A673 (cell line): Measurements from ENCODE around the gene MINDY2.

Experiments
- EZH2 ChIP-seq: fragments of 200-600 bp; sonication (generic); IDR thresholded peaks from 2 replicates; pipeline ENCODE4 v1.6.1; 2017; ENCODE audit warnings: borderline replicate concordance, low read depth, mild to moderate bottlenecking, mixed read lengths, antibody characterized with exemption, low read length; ENCODE audit not compliant: poor library complexity, severe bottlenecking
- TF ChIP-seq, protein P1 (sequence below): fragments of 300-800, 200-600 bp; sonication (generic); conservative IDR thresholded peaks from 2 replicates; pipeline ENCODE4 v1.5.1; 2017; ENCODE audit warnings: low read depth, mild to moderate bottlenecking, antibody characterized with exemption, low read length, moderate library complexity, mixed read lengths

DNA sequence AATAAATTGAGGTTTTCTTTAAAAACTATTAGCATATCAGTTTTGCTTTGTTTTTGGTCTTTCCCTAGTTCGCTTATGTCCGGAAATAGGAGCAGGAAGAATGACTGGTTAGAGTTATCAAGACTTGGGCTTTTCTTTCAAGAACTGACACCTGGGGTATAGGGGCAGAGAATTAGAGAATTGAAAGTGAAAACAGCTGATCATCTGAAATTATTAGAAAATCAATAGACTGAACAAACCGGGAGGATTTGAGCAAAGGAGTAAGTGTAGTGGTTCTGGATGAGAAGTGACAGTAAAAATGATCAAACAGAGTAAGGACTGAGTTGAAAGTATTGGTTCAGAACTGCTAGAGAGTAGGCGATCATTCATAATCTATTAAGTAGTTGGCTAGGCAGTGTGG, 6.0 kb downstream of the MINDY2 start:
- TF ChIP-seq, protein P1, sequence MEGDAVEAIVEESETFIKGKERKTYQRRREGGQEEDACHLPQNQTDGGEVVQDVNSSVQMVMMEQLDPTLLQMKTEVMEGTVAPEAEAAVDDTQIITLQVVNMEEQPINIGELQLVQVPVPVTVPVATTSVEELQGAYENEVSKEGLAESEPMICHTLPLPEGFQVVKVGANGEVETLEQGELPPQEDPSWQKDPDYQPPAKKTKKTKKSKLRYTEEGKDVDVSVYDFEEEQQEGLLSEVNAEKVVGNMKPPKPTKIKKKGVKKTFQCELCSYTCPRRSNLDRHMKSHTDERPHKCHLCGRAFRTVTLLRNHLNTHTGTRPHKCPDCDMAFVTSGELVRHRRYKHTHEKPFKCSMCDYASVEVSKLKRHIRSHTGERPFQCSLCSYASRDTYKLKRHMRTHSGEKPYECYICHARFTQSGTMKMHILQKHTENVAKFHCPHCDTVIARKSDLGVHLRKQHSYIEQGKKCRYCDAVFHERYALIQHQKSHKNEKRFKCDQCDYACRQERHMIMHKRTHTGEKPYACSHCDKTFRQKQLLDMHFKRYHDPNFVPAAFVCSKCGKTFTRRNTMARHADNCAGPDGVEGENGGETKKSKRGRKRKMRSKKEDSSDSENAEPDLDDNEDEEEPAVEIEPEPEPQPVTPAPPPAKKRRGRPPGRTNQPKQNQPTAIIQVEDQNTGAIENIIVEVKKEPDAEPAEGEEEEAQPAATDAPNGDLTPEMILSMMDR, result no peak
- TF ChIP-seq EZH2, result no peak
